Bronchial epithelial cell (primary cell): ENCODE results near the gene MYO1E. TPM values are rescaled to one million over a fixed set of nuclear protein-coding genes. Genes with fewer than 3 reads are reported as not detected.

Experiments
- DNase-seq: peaks from one replicate; pipeline ENCODE4 v3.0.0-alpha.2; 2010; ENCODE audit warnings: low read depth
- FAIRE-seq: peaks from 2 replicates; lab custom pipeline; 2011; peaks lifted over from hg19 to GRCh38; lab: Jason Lieb, UNC
- H3K27me3 ChIP-seq: 2 replicates; pipeline ENCODE4 v1.5.1; 2011; ENCODE audit warnings: low read length; ENCODE audit not compliant: control insufficient read depth, insufficient read depth
- H3K36me3 ChIP-seq: 2 replicates; pipeline ENCODE4 v1.5.1; 2011; ENCODE audit warnings: low read length; ENCODE audit not compliant: control insufficient read depth, insufficient read depth
- H3K4me3 ChIP-seq: 2 replicates; pipeline ENCODE4 v1.5.1; 2011; ENCODE audit warnings: mild to moderate bottlenecking, low read depth, low read length, control low read depth
- CTCF ChIP-seq: IDR thresholded peaks from 2 replicates; pipeline ENCODE4 v1.5.1; 2011; ENCODE audit warnings: mild to moderate bottlenecking, moderate library complexity, low read length, control low read depth, inconsistent platforms; ENCODE audit not compliant: insufficient read depth, severe bottlenecking
- total RNA-seq: library from RNA; depleted of rRNA; stranded (reverse); fragments of >200 nt; gene quantifications from 2 replicates; pipeline ENCODE4 v1.2.1, GENCODE V29; 2014

Gene MYO1E
- total RNA-seq, 1 donor from 2014 or later = 71.9 TPM

- no peak for FAIRE-seq
- TF ChIP-seq CTCF = no peak
- H3K4me3 ChIP-seq = no peak overlapping the region
- DNase-seq = peak; percentile 62
- no peaks in the 10 kb centered on the region for H3K36me3 ChIP-seq
- H3K27me3 ChIP-seq = no peaks in the 10 kb centered on the region
These were observed 103.7 kb downstream of the MYO1E start for GRCh38 chr15:59268852-59269407.

GRCh38 chr15:59268168-59268851 is 104.4 kb downstream of the MYO1E start:
- peak; percentile 87 for DNase-seq
- Histone ChIP-seq H3K27me3 (no peaks in the 10 kb centered on the region), H3K36me3 (no peaks in the 10 kb centered on the region), H3K4me3 (no peak overlapping the region)
- TF ChIP-seq CTCF = no peak
- FAIRE-seq = no peak

- H3K27me3 ChIP-seq = no peaks in the 10 kb centered on the region
- no peak for TF ChIP-seq CTCF
- no peak overlapping the region for H3K4me3 ChIP-seq
- no peaks in the 10 kb centered on the region for H3K36me3 ChIP-seq
- DNase-seq = no peak
- FAIRE-seq = no peak
These were observed 106.6 kb downstream of the MYO1E start for GRCh38 chr15:59266028-59266427.

- Histone ChIP-seq H3K27me3 (no peaks in the 10 kb centered on the region), H3K36me3 (no peaks in the 10 kb centered on the region), H3K4me3 (no peak overlapping the region)
- no peak for DNase-seq
- FAIRE-seq = no peak
- TF ChIP-seq CTCF = no peak
These were observed 110.4 kb downstream of the MYO1E start for GRCh38 chr15:59262316-59262715.

GRCh38 chr15:59260090-59260489 is 112.6 kb downstream of the MYO1E start:
- peaks cover 1% of the 10 kb centered on the region for H3K36me3 ChIP-seq
- H3K4me3 ChIP-seq = no peak overlapping the region
- no peaks in the 10 kb centered on the region for H3K27me3 ChIP-seq
- DNase-seq (no peak), FAIRE-seq (no peak)
- TF ChIP-seq CTCF = no peak
